Stimulated activated CD4-positive, alpha-beta T cell treated with anti-CD3 and anti-CD28 coated beads, Interleukin-4, amount 100 ng/mL, for 4 hours (primary cell): ENCODE results near the gene CFDP1.
A peak's percentile ranks its signal among the peaks of the same experiment; 100 is the strongest.

Experiments used
- DNase-seq, 2 experiments: peaks; one replicate each; pipeline ENCODE4 v3.0.0-alpha.2; 2020

Gene CFDP1

DNA sequence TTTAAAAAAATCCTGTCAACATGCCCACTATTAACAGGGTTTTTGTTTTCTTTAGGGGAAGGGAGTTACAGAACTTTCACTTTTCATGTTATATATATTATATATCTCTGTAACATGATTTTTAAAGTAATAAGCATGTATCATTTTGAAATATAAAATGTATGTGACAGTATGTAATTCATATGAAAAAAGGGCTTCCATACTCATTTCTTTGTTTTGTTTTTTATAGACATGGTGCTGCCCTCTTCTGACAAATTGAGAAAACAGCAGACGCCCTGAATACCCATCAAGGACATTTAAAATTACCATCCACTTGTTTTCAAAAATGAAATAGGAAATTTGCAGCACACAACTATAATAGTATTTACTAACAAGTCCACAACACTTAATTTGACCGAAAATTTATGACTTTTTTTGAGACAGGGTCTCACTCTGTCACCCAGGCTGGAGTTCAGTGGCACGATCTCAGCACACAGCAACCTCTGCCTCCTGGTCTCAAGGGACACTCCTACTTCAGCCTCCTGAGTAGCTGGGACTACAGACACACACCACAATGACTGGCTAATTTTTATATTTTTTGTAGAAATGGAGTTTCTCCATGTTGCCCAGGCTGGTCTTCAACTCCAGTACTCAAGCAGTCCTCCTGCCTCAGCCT, 30.4 kb downstream of the CFDP1 start:
- DNase-seq = no peak

DNA sequence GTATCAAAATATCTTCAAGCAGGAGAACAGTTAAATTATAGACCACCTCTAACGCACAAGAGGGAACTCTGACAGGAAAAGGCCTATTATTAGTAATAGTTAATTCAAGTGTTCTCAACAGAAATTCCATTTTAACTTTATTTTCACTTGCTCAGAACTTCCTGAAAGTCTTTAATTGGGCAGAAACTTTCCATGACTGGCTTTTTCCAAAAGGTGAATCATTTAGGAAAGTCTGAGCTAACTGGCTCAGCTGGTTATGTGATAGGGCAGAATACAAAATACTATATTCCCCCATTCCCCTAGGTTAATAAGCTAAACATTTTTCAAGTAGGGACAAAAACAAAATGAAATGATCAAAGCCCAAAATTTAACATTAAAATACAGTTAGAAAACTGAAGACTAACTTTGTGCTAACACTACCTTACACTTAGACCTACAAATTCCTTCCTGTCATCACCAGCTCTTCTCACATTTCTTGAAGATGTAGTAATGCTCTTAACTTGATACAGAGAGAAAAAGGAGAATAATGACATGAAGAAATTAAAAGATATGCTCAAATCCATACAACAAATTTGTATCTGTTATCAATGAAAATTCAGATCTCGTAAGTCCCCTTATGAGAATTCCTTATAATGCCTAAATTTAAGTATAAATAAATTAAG, 31.0 kb downstream of the CFDP1 start:
- no peak for DNase-seq

DNA sequence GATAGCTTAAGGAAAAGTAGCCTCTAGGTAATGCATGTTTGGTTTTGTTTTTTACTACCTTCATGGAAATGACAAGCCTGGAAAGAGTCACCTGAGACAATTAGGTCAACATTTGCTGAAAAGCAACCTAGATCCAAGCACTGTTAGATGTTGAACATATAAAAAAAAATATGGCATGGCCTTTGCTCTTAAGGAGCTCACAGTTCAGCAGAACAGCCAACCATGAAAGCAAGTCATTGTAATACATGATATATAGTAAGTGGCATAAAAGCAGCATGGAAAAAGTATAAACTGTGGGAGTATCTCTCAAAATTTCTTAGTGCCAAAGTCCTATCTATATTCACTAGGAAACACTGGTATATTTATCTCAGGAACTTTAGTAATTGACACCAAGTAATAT, 31.6 kb downstream of the CFDP1 start:
- DNase-seq = no peak

DNA sequence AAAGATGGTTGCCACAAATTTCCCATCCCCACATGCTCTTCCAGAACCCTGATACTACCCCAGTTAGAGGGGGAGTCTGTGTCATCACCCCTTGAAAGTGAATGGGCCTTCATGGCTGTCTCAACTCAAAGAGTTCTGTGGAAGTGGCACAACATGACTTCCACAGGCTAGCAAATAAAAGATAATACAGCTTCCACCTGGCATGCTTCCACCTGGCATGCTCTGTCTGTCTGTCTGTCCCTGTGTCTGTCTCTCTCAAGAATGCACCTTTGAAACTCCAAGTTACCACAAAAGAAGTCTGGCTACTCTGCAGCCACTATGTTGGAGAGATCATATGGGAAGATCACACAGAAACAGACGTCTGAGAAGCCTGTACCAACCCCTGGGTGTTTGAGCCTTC, 35.0 kb downstream of the CFDP1 start:
- DNase-seq = no peak

DNA sequence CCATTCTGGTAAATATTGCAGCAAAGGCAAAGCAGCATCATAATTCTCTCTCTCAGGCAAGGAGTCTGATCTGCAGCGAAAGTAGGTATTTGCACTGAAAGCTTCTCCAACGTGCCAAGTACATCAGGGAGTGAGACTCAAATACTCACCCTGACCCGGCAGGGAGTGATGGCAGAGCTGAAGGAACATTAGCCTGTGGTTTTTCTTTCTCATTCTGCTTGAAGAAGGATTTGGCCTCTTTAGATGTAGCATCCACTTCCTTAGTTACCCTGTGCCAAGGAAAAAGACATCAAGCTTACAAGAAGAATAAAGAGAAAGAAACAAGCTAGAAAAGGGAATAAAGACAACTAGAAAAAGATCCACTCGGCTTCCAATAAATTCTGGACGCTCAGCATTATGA, 38.4 kb downstream of the CFDP1 start:
- no peak for DNase-seq

DNA sequence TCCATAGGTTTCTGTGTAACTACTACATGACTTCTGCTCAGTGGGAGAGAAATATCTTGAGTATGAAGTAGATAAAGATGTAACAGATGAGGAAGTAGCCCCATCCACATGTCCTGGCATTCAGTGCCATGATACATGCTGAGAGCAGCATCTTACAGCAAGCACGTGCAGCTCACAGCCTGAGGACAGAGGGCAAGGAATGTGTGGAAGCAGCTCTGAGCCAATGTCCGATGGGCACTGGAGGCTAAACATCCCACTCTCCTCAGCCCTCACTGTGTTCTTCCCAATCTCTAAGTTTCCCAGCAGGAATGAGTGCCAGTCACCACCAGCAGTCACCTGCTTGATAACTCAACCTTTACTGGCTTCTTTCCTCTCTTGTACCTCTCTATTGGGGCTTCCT, 40.4 kb downstream of the CFDP1 start:
- no peak for DNase-seq

DNA sequence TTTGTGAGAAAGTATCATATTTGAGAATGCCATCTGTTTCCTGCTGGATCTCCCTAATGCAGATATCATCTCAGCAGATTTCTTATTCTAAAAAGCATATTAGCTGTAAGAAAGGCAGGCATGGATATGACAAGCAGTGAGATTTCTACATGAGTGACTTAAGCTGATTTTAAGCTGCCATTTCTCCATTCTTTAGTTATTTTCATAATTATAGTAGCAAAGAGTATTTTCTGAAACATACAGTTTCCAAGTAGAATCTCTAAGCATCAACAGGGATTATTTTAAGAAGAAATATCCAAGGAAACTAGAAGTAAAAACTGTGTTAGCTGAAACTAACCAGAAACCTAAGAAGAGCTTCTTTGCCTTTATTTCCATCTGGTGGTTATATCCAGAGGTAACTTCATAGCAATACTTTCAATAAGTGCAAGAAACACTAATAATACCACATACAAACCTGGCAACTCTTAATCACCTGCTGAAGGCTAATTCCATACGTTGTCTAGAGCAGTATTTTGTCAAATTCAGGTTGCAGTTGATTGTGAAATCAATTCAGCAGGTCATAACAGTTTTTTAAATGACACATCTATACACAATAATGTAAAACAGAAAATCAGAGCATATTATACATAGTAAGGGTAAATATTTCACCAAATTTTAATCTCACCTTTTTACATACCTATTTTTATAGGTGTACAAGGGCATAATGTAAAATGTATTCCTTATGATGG, 42.2 kb downstream of the CFDP1 start:
- no peak for DNase-seq

DNA sequence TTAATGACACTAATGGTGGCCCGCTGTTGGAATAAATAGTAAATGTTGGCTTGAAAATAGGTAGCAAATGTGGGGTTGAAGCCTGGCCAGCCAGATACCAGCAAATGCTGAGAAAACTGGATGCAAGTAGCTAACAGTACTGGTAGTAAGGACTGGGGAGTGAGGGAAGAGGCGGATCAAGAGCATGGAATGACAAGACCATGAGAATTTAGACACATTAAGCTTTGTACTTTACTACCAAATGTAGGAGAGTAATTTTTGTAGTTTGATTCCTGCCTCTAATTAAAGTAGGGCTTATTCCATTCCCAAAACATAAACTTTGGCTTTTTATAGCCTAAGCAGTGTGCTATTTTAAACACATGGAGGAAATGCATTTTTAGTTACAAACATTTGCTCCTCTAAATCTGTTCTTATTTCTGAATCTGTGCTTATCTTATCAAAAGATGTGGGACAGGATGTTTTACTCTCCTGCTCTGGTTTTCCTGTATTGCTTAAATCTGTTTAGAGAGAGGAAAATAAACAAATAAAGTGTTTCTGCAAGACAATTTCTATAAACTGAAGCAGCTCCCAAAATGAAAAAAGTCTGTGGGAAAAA, 44.1 kb downstream of the CFDP1 start:
- no peak for DNase-seq

DNA sequence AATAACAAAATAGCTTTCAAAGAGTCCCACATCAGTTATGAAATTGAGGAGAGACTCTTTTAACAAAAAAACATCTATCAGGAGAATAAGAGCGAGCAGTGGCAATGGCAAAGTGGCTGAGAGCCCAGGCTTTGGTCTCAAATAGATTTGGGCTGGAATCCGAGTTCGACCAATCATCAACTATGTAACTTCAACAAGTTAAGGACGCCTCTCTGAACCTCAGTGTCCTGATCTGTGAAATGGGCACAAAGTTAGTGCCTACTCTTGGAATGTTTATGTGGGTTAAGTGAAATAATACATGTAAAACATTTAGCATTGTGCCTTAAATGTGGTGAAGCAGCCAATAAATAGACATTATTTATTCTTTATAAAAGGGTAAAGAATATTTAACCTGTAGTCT, 45.4 kb downstream of the CFDP1 start:
- DNase-seq = no peak

DNA sequence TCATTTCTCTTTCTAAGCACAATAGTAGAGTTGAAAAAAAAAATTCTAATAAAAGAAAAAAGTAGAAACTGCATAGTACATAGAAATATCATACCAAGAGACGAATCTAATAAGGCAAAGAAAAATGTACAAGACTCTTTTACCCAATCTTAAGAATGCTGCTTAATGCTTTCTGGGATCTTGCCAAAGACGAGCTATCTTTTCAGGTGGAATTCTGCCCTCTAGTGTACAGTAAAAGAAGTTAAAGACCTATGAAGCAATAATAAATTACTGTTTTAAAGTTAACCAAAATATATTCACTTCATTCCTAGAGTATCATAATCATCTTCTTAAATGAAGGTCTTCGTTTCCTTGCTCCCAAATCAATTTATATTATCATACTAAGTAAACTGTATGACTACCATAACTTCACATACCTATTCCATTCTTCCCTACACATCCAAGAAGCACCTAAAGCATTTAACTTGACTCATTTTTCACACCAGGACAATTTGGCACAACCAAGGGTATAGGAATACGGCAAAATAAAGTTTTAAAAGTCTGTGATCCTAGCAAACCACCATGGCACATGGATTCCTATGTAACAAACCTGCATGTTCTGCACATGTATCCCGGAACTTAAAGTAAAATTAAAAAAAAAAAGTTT, 47.7 kb downstream of the CFDP1 start:
- no peak for DNase-seq

DNA sequence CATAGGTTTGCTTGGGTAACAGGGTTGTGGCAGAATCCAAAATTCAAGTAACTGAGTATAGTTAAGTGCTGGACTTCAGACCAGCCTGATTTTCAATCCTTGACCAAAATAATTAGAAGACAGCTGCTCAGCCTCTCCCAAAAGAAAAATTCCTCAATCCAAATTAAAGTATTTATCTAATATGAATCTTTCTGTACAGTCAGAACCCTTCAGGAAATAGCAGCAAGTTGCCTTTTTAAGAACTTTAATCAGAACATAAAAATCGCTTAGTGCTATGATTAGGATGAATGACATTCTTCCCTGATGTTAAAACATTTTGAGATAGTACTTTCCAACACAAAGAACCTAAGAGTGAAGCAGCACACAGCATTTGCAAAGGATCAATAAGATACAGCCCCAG, 50.2 kb downstream of the CFDP1 start:
- no peak for DNase-seq

DNA sequence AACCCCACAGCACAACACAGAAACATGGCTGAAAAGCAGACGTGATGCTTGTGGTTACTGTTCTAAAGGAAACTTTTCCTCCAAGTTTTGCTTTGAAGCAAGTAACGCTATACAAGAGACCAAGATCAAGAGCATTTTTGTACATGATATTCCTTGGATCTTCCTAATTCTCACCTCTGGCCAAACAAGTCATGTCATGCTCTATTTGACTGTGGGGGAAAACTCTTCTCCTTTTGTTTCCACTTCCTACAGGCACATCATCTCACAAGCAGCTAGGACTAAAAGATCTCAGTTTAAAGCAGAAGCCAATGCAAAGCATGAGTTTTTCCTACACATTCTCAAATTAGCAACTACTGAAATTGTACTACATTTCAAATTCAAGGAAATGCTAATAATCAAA, 50.7 kb downstream of the CFDP1 start:
- DNase-seq = no peak

DNA sequence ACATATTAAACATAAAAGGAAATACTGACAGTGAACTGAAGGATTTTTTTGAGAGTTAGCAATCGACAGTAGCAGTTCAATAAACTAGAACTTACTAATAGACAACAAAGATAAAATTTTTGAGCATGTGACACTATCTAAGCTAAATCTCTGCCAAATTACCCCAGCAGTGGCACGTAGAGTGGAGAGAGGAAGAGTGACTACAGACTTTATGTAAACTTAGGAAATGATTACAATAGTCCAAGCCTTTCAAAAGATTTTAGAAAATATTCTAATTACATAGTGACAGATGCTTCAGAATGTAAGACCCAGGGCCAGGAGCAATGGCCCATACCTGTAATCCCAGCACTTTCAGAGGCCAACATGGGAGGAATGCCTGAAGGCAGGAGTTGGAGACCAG, 52.4 kb downstream of the CFDP1 start:
- DNase-seq = no peak

DNA sequence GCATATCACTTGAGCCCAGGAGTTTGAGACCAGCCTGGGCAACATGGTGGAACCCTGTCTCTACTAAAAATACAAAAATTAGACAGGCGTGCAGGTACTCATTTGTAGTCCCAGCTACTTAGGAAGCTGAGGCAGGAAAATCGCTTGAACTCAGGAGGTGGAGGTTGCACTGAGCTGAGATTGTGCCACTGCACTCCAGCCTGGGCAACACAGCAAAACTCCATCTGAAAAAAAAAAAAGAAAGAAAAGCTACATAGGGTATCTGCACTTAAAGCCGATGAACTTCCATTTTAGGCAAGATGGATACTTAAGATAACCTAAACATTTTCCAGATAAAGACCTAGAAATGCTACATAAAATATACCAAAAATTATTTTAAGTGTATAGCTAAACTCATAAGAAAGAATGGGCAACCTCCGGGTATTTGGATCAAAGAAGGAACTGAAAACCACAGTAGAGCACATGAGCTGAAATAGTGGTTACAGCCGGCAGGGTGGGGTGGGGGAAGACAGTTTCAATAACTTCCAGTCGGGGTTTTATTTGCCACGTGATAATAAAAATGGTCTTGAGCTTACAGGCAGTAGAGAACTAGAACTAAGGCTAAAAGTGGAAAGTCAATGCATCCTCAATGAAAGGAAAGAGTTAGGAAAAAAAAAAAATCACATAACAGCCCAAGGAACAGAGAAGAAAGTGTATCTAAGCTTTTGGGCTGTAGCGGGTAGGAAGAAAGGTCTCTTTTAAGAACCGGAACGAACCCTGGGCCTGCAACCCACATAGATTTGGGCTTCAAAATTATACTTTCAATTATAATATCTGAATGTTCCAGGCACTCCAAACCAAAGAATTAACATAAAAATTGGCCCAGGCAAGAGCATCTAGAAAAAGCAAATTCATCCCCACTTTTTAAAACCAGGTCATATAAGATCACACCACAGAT, 53.1 kb downstream of the CFDP1 start:
- peak; percentile 23 to 27 for DNase-seq

DNA sequence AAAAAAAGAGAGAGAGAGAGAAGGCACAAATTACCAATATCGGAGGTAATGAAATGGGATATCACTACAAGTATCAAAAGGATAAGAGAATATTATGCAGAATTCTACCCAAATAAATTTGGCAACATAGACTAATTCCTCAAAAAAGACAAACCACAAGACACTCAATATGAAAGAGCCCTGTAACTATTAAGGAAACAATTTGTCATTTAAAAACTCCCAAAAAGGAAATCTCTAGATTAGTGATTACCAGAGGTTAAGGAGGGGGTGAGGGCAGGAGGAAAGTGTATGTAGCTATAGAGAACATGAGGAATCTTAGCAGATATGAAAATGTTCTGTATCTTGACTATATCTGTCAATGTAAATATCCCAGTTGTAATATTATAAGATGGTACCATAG, 54.0 kb downstream of the CFDP1 start:
- no peak for DNase-seq

DNA sequence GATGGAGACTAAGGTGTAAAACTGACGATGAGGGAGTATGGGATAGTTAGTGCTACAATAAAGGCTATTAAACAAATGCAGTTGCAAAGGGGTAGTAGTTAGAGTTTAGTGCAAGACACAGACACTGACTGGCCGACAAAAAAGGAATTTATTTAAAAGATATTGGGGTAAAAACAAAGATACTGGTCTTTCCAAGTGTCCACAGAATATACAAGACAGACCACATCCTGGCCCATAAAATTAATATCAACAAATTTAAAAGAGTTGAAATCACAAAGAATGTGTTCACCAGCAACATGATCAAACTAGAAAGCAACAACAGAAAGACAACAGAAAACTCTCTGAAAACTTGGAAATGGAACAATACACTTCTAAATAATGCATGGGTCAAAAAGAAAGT, 54.7 kb downstream of the CFDP1 start:
- no peak for DNase-seq

DNA sequence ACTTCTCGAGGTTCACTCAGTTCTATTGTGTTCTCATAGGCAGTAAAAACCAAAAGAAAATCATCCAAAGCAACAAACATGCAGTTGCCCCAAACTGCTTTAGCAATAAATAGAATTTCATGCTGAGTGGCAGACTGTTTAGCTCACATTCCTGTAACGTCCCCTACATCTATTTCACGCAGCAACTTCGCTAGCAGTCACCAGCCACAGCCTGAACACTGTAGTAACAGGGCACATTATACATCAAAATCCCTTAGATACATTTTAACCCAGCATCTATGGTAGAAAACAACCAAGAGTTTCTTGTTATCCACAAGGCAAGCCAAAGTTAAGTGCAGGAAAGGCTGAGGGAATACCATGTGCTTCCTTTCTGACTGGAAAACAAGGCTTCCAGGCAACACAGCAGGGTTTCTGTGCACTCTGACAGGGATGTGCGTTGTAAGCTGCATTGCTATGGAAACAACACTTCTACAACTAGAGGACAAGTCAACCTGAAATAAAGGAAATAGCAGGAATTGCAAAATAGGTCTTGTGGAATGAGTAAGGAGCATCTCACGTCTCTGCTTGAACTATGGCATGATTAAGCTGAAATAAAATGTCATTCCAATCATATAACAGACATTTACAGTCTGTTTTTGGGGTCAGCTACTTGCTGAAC, 55.4 kb downstream of the CFDP1 start:
- DNase-seq = no peak

DNA sequence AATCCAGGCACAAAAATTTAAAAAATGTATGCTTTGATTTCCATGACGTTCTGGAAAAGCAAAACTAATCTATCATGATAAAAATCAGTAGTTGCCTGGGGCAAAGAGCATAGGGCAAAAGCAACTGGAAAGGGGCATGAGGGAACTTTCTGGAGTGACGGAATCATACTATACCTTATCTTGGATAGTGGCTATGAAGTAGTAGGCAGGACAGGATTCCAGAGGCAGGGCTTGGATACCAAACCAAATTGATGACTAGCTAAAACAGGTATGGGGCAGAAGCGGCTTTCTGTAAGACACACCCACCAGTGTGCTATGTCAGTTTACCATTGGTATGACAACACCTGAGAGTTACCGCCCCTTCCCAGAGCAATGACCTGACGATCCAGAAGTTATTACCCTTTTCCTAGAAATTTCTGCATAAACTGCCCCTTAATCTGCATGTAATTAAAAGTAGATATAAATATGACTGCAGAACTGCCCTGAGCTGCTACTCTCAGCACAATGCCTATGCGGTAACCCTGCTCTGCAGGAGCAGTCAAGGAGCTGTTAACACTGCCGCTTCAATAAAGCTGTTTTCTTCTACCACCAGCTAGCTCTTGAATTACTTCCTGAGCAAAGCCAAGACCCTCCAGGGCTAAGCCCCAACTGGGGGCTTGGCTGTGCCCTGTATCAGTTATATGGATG, 56.7 kb downstream of the CFDP1 start:
- no peak for DNase-seq

DNA sequence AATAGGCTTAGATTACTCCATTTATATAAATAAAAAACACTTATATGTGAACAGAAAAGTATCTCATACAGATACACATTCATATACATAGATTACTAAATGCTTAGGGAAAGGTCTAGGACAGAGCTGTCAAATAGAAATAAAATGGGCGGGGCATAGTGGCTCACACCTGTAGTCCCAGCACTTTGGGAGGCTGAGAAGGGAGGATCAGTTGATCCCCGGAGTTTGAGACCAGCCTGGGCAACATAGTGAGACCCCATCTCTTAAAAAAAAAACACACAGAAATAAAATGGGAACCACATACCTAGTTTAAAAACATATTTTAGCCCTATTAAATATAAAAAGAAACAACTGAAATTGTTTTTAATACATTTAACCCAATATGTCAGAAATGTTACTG, 58.9 kb downstream of the CFDP1 start:
- no peak for DNase-seq

DNA sequence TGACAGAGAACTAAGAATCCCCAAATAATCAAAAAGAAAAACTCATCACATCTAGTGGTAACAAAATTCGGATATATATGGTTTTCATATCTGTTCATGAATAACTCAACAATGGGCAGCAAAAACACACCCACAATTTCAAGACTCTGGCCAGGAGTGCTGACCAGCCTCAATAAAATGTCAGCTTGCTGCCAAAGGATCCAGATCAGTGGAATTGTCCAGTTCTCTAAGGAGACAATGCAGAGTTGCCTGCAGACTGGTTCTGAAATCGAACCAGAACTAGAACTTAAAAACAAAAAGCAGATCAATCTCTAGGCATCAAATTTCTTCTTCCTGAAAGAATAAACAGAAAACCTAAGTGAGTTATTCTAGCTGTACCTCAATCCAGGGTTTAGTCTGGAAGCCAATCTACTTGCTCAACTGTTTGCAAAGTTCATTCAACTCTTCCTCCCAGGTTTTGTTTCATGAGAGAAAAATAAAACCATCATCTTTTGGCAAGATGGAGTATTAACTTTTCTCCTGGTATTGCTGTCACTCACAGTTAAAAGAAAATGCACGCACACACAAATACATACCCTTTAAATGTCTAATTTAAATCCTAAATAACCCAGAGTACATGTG, 61.0 kb downstream of the CFDP1 start:
- DNase-seq = no peak

DNA sequence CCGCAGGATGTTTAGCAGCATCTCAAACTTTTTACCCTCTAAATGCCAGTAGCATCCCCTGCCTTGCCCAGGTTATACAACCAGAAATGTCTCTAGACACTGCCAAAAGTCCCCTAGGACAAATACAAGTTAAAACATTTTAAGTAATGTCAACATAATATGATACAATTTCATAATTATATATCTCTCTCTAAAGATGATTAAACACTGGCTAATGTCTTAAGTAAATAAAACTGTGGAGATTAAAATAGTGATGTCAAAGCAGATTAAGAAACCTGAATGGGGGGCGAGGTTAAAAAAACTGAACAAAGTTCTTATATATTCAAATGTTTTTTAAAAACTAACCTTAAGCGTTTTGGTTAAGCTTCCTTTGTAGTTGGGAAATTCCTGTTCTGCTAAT, 62.1 kb downstream of the CFDP1 start:
- DNase-seq = no peak
